ENCODE results near the gene MACROD2.

Gene MACROD2

GRCh38 chr20:14583413-14583812, 588.1 kb downstream of the MACROD2 start:
- DNase-seq (ENCODE audit: low spot score): no peak

- DNase-seq (ENCODE audit: low spot score): no peak
Observed at GRCh38 chr20:14589383-14589782, 594.1 kb downstream of the MACROD2 start.

GRCh38 chr20:14595051-14595450, 599.7 kb downstream of the MACROD2 start:
- DNase-seq (ENCODE audit: low spot score): no peak

GRCh38 chr20:14597206-14597715, 601.9 kb downstream of the MACROD2 start:
- no peak for DNase-seq (ENCODE audit: low spot score)

GRCh38 chr20:14599613-14600012, 604.3 kb downstream of the MACROD2 start:
- DNase-seq (ENCODE audit: low spot score): no peak

GRCh38 chr20:14600527-14600926, 605.2 kb downstream of the MACROD2 start:
- no peak for DNase-seq (ENCODE audit: low spot score)

- DNase-seq (ENCODE audit: low spot score): no peak
Observed at GRCh38 chr20:14604143-14604542, 608.8 kb downstream of the MACROD2 start.

- no peak for DNase-seq (ENCODE audit: low spot score)
Observed at GRCh38 chr20:14609328-14610221, 614.3 kb downstream of the MACROD2 start.

GRCh38 chr20:14611479-14611878, 616.2 kb downstream of the MACROD2 start:
- DNase-seq (ENCODE audit: low spot score): no peak

- no peak for DNase-seq (ENCODE audit: low spot score)
Observed at GRCh38 chr20:14612391-14612790, 617.1 kb downstream of the MACROD2 start.

- no peak for DNase-seq (ENCODE audit: low spot score)
Observed at GRCh38 chr20:14616003-14616402, 620.7 kb downstream of the MACROD2 start.

- no peak for DNase-seq (ENCODE audit: low spot score)
Observed at GRCh38 chr20:14617123-14617522, 621.8 kb downstream of the MACROD2 start.

- no peak for DNase-seq (ENCODE audit: low spot score)
Observed at GRCh38 chr20:14619411-14619810, 624.1 kb downstream of the MACROD2 start.

- DNase-seq (ENCODE audit: low spot score): no peak
Observed at GRCh38 chr20:14622796-14623195, 627.5 kb downstream of the MACROD2 start.

GRCh38 chr20:14631011-14631410, 635.7 kb downstream of the MACROD2 start:
- DNase-seq (ENCODE audit: low spot score): no peak

GRCh38 chr20:14632906-14633305, 637.6 kb downstream of the MACROD2 start:
- no peak for DNase-seq (ENCODE audit: low spot score)

- DNase-seq (ENCODE audit: low spot score): no peak
Observed at GRCh38 chr20:14633507-14633906, 638.2 kb downstream of the MACROD2 start.

GRCh38 chr20:14634665-14635064, 639.3 kb downstream of the MACROD2 start:
- DNase-seq (ENCODE audit: low spot score): no peak

- DNase-seq (ENCODE audit: low spot score): no peak
Observed at GRCh38 chr20:14637441-14637840, 642.1 kb downstream of the MACROD2 start.

GRCh38 chr20:14643146-14643545, 647.8 kb downstream of the MACROD2 start:
- no peak for DNase-seq (ENCODE audit: low spot score)

GRCh38 chr20:14643556-14643955, 648.2 kb downstream of the MACROD2 start:
- no peak for DNase-seq (ENCODE audit: low spot score)

GRCh38 chr20:14644306-14645097, 649.2 kb downstream of the MACROD2 start:
- no peak for DNase-seq (ENCODE audit: low spot score)

GRCh38 chr20:14647016-14647415, 651.7 kb downstream of the MACROD2 start:
- DNase-seq (ENCODE audit: low spot score): no peak
